Activated T-cell treated with anti-CD3 and anti-CD28 coated beads for 1 hour (primary cell): Measurements from ENCODE around the gene AGPAT1.
"Not testable (repeated sequence)": the region's sequence is repeated elsewhere in the genome, so short reads cannot be mapped to it uniquely, and the experiment has no call there.

Source experiments
- DNase-seq: peaks from one replicate; pipeline ENCODE4 v3.0.0-alpha.2; 2020; ENCODE audit warnings: low read depth

AGPAT1 gene

GRCh38 chr6:32198866-32199265 lies 23.0 kb upstream of the AGPAT1 start:
- DNase-seq, result no peak

GRCh38 chr6:32198345-32198696 lies 22.4 kb upstream of the AGPAT1 start:
- no peak for DNase-seq

DNA sequence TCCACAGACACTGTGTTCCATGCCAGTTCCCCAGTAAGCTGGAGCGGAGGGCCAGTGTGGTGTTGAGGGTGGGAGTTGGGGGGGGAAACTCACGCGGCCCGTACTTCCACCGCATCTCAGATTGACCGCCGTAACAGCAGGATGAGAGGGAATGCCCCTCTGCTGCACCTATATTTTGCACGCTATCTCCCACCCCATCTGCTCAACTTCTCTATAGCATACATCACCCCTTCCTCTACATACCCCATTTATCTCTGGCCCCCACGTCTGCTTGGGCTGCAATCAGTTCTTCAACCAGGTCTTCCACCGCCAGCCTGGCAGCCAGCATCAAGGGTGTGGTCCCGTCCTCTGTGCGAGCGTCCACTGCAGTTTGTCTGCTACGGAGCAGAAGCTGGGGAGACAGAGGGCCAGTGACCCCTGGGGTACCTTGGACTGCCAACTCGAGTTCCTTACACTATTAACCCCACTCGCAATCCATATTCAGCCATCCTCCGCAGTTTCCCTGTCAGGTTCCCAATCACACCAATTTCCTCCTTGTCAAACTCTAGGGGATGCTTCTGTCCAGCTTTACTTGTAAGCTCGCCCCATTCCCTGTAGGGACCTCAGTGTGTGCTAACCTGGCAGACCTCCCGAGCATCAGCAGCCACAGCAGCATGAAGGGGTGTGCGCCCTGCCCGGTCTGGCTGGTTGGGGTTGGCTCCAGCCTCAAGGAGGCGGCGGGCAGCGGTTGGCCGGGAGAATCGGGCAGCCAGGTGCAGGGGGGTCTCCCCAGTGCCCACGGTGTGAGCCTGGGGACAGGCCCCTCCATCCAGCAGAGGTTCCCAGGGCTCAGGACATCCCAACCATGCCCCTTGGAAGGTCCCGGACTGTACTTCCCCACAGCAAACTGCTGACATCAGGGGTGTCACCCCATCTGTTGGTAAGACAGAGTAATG lies 21.1 kb upstream of the AGPAT1 start:
- no peak for DNase-seq

DNA sequence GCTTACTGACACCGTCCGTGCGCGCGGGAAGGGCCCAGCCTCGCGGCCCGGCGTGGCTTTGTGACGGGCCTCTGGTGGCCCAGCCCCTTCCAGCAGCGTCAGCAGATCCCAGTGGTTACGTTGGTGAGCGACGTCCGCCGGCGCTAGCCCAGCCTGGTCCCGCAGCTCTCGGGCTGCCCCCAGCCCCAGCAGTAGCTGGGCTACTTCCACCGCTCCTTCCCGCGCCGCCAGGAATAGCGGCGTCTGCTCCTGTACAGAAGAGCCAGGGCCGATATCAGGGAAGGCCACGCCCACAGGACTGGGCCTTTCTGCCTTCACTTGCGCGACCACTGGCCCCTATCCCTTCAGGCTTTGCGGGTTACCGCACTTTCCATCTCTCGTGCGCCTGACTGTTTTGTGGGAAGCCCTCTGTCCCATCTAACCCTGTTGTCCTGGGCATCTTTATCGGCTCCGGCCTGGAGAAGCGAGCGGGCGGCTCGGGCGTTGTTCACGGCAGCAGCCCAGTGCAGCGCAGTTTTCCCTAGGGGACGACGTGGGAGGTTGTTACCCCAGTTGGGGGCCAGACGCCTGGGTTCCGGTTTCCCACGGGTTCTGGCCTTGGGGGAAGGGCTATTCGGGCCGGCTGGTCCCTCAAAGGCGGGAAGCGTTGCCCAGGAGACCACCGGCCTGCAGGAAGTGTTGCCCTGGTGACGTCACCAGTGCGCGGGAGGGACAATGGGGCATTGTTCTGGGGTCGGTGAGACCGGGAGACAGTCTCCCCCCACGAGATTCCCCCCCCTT lies 20.2 kb upstream of the AGPAT1 start:
- DNase-seq, result peak; percentile 32

GRCh38 chr6:32195652-32195901 lies 19.7 kb upstream of the AGPAT1 start:
- DNase-seq, result peak; percentile 99

- DNase-seq, result no peak
These were observed 19.2 kb upstream of the AGPAT1 start for GRCh38 chr6:32194825-32195651.

DNA sequence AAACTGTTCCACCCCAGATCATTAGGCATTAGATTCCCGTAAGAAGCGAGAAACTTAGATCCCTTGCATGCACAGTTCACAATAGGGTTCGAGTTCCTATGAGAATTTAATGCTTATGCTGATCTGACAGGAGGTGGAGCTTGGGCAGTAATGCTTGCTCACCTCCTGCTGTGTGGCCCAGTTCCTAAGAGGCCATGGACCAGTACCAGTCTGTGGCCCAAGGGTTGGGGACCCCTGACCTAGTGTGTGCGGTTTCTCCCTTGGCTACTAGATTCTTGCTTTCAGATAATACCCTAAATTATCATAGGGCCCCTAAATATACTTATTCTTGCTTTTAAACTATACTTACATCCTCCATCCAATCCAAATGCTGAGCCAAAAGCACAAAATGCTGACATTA lies 18.5 kb upstream of the AGPAT1 start:
- no peak for DNase-seq

- not testable (repeated sequence) for DNase-seq
These were observed 17.2 kb upstream of the AGPAT1 start for GRCh38 chr6:32193096-32193495.

GRCh38 chr6:32192608-32193039 lies 16.7 kb upstream of the AGPAT1 start, which contains the start of gene GPSM3:
Gene GPSM3, minus strand, starts transcription at chr6:32192643. Its CDS starts 130 bp downstream, at chr6:32192513.
- DNase-seq, result peak; percentile 38

GRCh38 chr6:32191696-32192607 lies 16.1 kb upstream of the AGPAT1 start:
- DNase-seq, result no peak

GRCh38 chr6:32190911-32191677 lies 15.2 kb upstream of the AGPAT1 start:
- DNase-seq, result no peak

GRCh38 chr6:32190054-32190851 lies 14.4 kb upstream of the AGPAT1 start, which contains the start of gene PBX2:
Gene PBX2, minus strand, starts transcription at chr6:32190202. Its CDS starts 287 bp downstream, at chr6:32189915.
- DNase-seq, result peak; percentile 83

GRCh38 chr6:32189742-32190053 lies 13.8 kb upstream of the AGPAT1 start:
- DNase-seq, result no peak

DNA sequence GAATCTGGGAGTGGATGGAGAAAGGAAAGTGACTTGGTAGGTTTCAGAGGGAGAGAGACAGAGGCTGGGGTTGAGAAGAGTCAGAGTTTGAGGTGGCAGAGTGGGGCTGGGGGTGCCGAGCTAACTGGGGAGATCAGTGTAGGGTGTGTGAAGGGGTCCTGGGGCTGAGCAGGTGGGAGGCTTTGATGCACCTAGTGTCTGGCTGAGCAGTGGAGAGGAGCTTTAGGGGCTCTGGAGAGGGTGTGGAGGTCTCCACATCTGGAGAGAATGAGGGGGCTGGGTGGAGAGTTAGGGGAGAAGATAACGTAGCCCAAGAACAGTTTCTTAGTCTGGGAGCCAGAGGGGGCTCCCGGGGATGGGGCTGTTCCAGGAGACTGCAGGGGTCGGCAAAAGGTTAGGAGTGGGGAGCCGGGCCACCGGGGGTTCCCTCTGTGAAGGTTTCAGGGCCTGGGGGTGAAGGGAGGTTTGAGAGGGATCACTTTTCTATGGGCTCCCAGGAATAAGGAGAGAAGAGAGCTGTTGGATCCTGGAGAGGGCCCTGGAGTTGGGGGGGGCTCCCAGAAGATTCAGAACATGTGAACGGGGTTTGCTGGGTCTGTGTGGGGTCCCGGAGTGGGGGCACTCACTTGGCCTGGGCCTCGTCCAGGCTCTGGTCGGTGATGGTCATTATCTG lies 13.3 kb upstream of the AGPAT1 start:
- DNase-seq, result no peak

DNA sequence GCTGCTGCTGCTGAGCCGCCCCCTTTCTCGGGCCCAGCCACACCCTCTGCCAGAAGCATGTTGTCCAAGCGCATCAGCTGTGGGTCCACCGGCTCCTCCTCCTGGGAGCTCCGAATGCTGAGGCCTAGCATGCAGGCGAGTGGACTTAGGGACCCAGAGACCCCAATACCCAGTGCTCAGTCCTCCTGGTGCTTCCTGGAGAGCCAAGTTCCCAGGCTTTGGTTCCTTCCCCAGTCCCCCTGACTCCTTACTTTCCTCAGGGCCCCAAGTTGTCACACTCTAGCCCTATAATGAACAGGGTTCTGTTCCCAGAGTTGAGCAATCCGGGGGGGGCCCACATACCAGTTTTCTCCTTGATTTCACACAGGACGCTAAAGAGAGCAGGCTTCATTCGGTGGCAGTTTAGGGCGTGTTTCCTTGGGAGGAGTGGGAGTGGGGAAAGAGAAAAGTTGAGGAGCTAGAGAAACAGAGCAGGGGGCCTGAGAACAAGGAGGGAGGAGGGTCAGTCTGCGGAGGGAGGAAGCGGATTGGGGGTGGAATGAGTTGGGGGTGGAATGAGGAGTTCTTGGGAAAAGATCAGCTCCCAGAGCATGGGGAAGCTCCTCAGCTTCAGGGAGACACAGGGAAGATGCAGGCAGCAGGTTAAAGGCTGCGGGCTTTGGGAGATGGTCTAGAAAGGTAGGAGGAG lies 12.6 kb upstream of the AGPAT1 start:
- DNase-seq, result no peak

GRCh38 chr6:32187725-32188380 lies 12.0 kb upstream of the AGPAT1 start:
- DNase-seq, result not testable (repeated sequence)

DNA sequence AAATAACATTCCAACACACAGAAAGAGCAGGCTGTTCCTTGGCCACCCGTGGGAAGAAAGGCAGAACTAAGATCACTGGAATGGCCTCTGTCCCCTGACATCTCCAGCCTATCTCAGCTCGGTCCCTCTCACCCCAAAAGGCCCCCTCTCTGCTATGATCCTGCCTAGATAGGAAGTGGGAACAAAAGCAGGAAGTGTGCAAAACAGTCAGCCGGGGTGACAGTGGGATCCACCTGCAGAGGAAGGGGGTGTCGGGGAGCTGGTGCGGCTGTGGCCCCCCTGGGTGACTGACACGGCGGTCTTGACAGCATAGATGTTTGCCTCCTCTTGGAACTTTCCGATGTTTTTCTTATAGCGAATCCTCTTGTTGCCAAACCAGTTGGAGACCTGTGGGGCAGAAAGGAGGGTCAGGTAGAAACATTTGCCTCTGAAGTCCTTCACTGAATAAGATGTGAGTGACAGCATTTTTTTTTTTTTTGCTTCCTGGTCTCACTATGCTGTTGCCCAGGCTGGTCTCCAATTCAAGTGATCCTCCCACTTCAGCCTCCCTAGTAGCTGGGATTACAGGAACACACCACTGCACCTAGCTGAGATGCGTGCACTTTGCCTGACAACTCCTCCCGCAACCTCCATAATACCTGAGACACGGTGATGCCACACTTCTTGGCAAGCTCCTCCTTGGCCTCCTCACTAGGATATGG lies 11.3 kb upstream of the AGPAT1 start:
- no peak for DNase-seq
